ENCODE data around the gene FHAD1.

Gene FHAD1

GRCh38 chr1:15355968-15356625 is 109.1 kb downstream of the FHAD1 start:
- no peak overlapping the region for H3K9ac ChIP-seq (ENCODE audit: low read depth, low read length, poor library complexity)
- no peak overlapping the region for H3K23ac ChIP-seq (ENCODE audit: low read depth, low read length, poor library complexity)
- no peak overlapping the region for H3K14ac ChIP-seq (ENCODE audit: low read length)
- H3K79me1 ChIP-seq (ENCODE audit: low read depth, low read length) = no peaks in the 10 kb centered on the region
- no peak overlapping the region for H4K8ac ChIP-seq (ENCODE audit: low read depth, low read length)
- H3K9me3 ChIP-seq (replicated peaks in 1 of 2; ENCODE audit: control insufficient read depth in 2 of 2, insufficient read depth in 1 of 2, low read depth in 1 of 2, low read length in 2 of 2) = no peaks in the 10 kb centered on the region
- H2BK5ac ChIP-seq (ENCODE audit: low read length) = no peak overlapping the region
- H3K27ac ChIP-seq (replicated peaks; ENCODE audit: low read length) = no peak overlapping the region
- H2BK15ac ChIP-seq (ENCODE audit: low read length) = no peak overlapping the region
- no peak overlapping the region for H3K18ac ChIP-seq (ENCODE audit: low read length)
- no peak overlapping the region for H3K4me2 ChIP-seq (ENCODE audit: insufficient read depth, low read length, poor library complexity, severe bottlenecking)
- H3K36me3 ChIP-seq (replicated peaks in 1 of 2; ENCODE audit: control insufficient read depth in 2 of 2, insufficient read depth in 2 of 2, low read length in 2 of 2) = no peaks in the 10 kb centered on the region
- no peak overlapping the region for H2BK120ac ChIP-seq (ENCODE audit: low read depth, low read length)
- no peak for DNase-seq (ENCODE audit: low spot score)
- no peak overlapping the region for H4K91ac ChIP-seq (ENCODE audit: low read depth, low read length, poor library complexity)
- H3K4me1 ChIP-seq (ENCODE audit: control insufficient read depth in 2 of 2, insufficient read depth in 1 of 2, low read depth in 1 of 2, low read length in 2 of 2) = peaks cover 2 to 17% of the 10 kb centered on the region in 2 donors
- no peak overlapping the region for H2AK5ac ChIP-seq (ENCODE audit: low read depth, low read length)
- WGBS, 2 donors (ENCODE audit: extremely low coverage in 2 of 2, insufficient read length in 2 of 2, insufficient replicate concordance in 1 of 2) = no CpG with 5 or more reads among the region's 16 CpGs
- no peak overlapping the region for H2BK12ac ChIP-seq (ENCODE audit: low read length)
- H3K27me3 ChIP-seq (ENCODE audit: control insufficient read depth in 3 of 3, insufficient read depth in 3 of 3, low read depth in 1 of 3, low read length in 3 of 3) = no peaks in the 10 kb centered on the region
- no peak overlapping the region for H2AFZ ChIP-seq (ENCODE audit: low read length)
- no peak overlapping the region for H3K4ac ChIP-seq (ENCODE audit: low read length)
- H3K4me3 ChIP-seq (ENCODE audit: low read length in 2 of 2) = no peak overlapping the region

- no peak overlapping the region for H2BK12ac ChIP-seq (ENCODE audit: low read length)
- peaks cover 2 to 14% of the 10 kb centered on the region in 2 donors for H3K4me1 ChIP-seq (ENCODE audit: control insufficient read depth in 2 of 2, insufficient read depth in 1 of 2, low read depth in 1 of 2, low read length in 2 of 2)
- H3K79me1 ChIP-seq (ENCODE audit: low read depth, low read length) = no peaks in the 10 kb centered on the region
- H3K14ac ChIP-seq (ENCODE audit: low read length) = no peak overlapping the region
- no peak overlapping the region for H4K91ac ChIP-seq (ENCODE audit: low read depth, low read length, poor library complexity)
- H3K36me3 ChIP-seq (replicated peaks in 1 of 2; ENCODE audit: control insufficient read depth in 2 of 2, insufficient read depth in 2 of 2, low read length in 2 of 2) = no peaks in the 10 kb centered on the region
- no peak overlapping the region for H3K9ac ChIP-seq (ENCODE audit: low read depth, low read length, poor library complexity)
- no peak overlapping the region for H4K8ac ChIP-seq (ENCODE audit: low read depth, low read length)
- H2BK120ac ChIP-seq (ENCODE audit: low read depth, low read length) = no peak overlapping the region
- H3K18ac ChIP-seq (ENCODE audit: low read length) = no peak overlapping the region
- H2BK15ac ChIP-seq (ENCODE audit: low read length) = no peak overlapping the region
- whole genome bisulfite sequencing, 2 donors (ENCODE audit: extremely low coverage in 2 of 2, insufficient read length in 2 of 2, insufficient replicate concordance in 1 of 2) = no CpG with 5 or more reads among the region's 8 CpGs
- no peak overlapping the region for H3K4ac ChIP-seq (ENCODE audit: low read length)
- H3K4me2 ChIP-seq (ENCODE audit: insufficient read depth, low read length, poor library complexity, severe bottlenecking) = no peak overlapping the region
- no peak overlapping the region for H3K4me3 ChIP-seq (ENCODE audit: low read length in 2 of 2)
- H3K27me3 ChIP-seq (ENCODE audit: control insufficient read depth in 3 of 3, insufficient read depth in 3 of 3, low read depth in 1 of 3, low read length in 3 of 3) = no peaks in the 10 kb centered on the region
- H3K9me3 ChIP-seq (replicated peaks in 1 of 2; ENCODE audit: control insufficient read depth in 2 of 2, insufficient read depth in 1 of 2, low read depth in 1 of 2, low read length in 2 of 2) = no peaks in the 10 kb centered on the region
- H2BK5ac ChIP-seq (ENCODE audit: low read length) = no peak overlapping the region
- no peak overlapping the region for H2AFZ ChIP-seq (ENCODE audit: low read length)
- no peak overlapping the region for H3K23ac ChIP-seq (ENCODE audit: low read depth, low read length, poor library complexity)
- DNase-seq (ENCODE audit: low spot score) = no peak
- no peak overlapping the region for H3K27ac ChIP-seq (replicated peaks; ENCODE audit: low read length)
- no peak overlapping the region for H2AK5ac ChIP-seq (ENCODE audit: low read depth, low read length)
Measured at GRCh38 chr1:15357612-15358207, 110.7 kb downstream of the FHAD1 start.

- WGBS, 2 donors (ENCODE audit: extremely low coverage in 2 of 2, insufficient read length in 2 of 2, insufficient replicate concordance in 1 of 2) = no CpG with 5 or more reads among the region's 20 CpGs
- Histone ChIP-seq H3K27me3 (ENCODE audit: control insufficient read depth in 3 of 3, insufficient read depth in 3 of 3, low read depth in 1 of 3, low read length in 3 of 3) (no peaks in the 10 kb centered on the region), H2BK5ac (ENCODE audit: low read length) (no peak overlapping the region), H3K9ac (ENCODE audit: low read depth, low read length, poor library complexity) (no peak overlapping the region), H3K4me1 (ENCODE audit: control insufficient read depth in 2 of 2, insufficient read depth in 1 of 2, low read depth in 1 of 2, low read length in 2 of 2) (peaks cover 2 to 14% of the 10 kb centered on the region in 2 donors), H2AFZ (ENCODE audit: low read length) (no peak overlapping the region), H4K91ac (ENCODE audit: low read depth, low read length, poor library complexity) (no peak overlapping the region), H3K18ac (ENCODE audit: low read length) (no peak overlapping the region), H3K9me3 (replicated peaks in 1 of 2; ENCODE audit: control insufficient read depth in 2 of 2, insufficient read depth in 1 of 2, low read depth in 1 of 2, low read length in 2 of 2) (no peaks in the 10 kb centered on the region), H3K23ac (ENCODE audit: low read depth, low read length, poor library complexity) (no peak overlapping the region), H2BK15ac (ENCODE audit: low read length) (no peak overlapping the region), H3K4ac (ENCODE audit: low read length) (no peak overlapping the region), H2BK12ac (ENCODE audit: low read length) (no peak overlapping the region), H4K8ac (ENCODE audit: low read depth, low read length) (no peak overlapping the region), H2BK120ac (ENCODE audit: low read depth, low read length) (no peak overlapping the region), H3K79me1 (ENCODE audit: low read depth, low read length) (no peaks in the 10 kb centered on the region), H3K4me2 (ENCODE audit: insufficient read depth, low read length, poor library complexity, severe bottlenecking) (no peak overlapping the region), H3K27ac (replicated peaks; ENCODE audit: low read length) (no peak overlapping the region), H3K4me3 (ENCODE audit: low read length in 2 of 2) (no peak overlapping the region), H3K36me3 (replicated peaks in 1 of 2; ENCODE audit: control insufficient read depth in 2 of 2, insufficient read depth in 2 of 2, low read length in 2 of 2) (no peaks in the 10 kb centered on the region), H2AK5ac (ENCODE audit: low read depth, low read length) (peak overlapping the region; percentile 33), H3K14ac (ENCODE audit: low read length) (no peak overlapping the region)
- no peak for DNase-seq (ENCODE audit: low spot score)
Measured at GRCh38 chr1:15358565-15359133, 111.6 kb downstream of the FHAD1 start.

- Histone ChIP-seq H3K14ac (ENCODE audit: low read length) (no peak overlapping the region), H3K4ac (ENCODE audit: low read length) (no peak overlapping the region), H3K79me1 (ENCODE audit: low read depth, low read length) (no peaks in the 10 kb centered on the region), H3K36me3 (replicated peaks in 1 of 2; ENCODE audit: control insufficient read depth in 2 of 2, insufficient read depth in 2 of 2, low read length in 2 of 2) (no peaks in the 10 kb centered on the region), H3K9ac (ENCODE audit: low read depth, low read length, poor library complexity) (no peak overlapping the region), H3K9me3 (replicated peaks in 1 of 2; ENCODE audit: control insufficient read depth in 2 of 2, insufficient read depth in 1 of 2, low read depth in 1 of 2, low read length in 2 of 2) (no peaks in the 10 kb centered on the region), H2BK15ac (ENCODE audit: low read length) (no peak overlapping the region), H4K8ac (ENCODE audit: low read depth, low read length) (no peak overlapping the region), H2BK120ac (ENCODE audit: low read depth, low read length) (no peak overlapping the region), H4K91ac (ENCODE audit: low read depth, low read length, poor library complexity) (no peak overlapping the region), H2BK5ac (ENCODE audit: low read length) (no peak overlapping the region), H2AFZ (ENCODE audit: low read length) (peak overlapping the region; percentile 50), H3K4me1 (ENCODE audit: control insufficient read depth in 2 of 2, insufficient read depth in 1 of 2, low read depth in 1 of 2, low read length in 2 of 2) (peaks cover 6 to 19% of the 10 kb centered on the region in 2 donors), H3K23ac (ENCODE audit: low read depth, low read length, poor library complexity) (no peak overlapping the region), H3K4me2 (ENCODE audit: insufficient read depth, low read length, poor library complexity, severe bottlenecking) (no peak overlapping the region), H3K18ac (ENCODE audit: low read length) (no peak overlapping the region), H2AK5ac (ENCODE audit: low read depth, low read length) (no peak overlapping the region), H3K27ac (replicated peaks; ENCODE audit: low read length) (no peak overlapping the region), H3K4me3 (ENCODE audit: low read length in 2 of 2) (no peak overlapping the region), H2BK12ac (ENCODE audit: low read length) (no peak overlapping the region), H3K27me3 (ENCODE audit: control insufficient read depth in 3 of 3, insufficient read depth in 3 of 3, low read depth in 1 of 3, low read length in 3 of 3) (no peaks in the 10 kb centered on the region)
- no peak for DNase-seq (ENCODE audit: low spot score)
- WGBS, 2 donors (ENCODE audit: extremely low coverage in 2 of 2, insufficient read length in 2 of 2, insufficient replicate concordance in 1 of 2) = no CpG with 5 or more reads among the region's 14 CpGs
Measured at GRCh38 chr1:15360700-15361099, 113.7 kb downstream of the FHAD1 start.
